WTC11 (cell line): ENCODE data around the gene FSTL4. TPM values are rescaled to one million over a fixed set of nuclear protein-coding genes. Genes with fewer than 3 reads are reported as not detected.

Source experiments
- ATAC-seq: fragments of 200-7000 bp; cut with Tn5 transposase; 2 replicates; pipeline ENCODE4 v1.10.0; 2021; ENCODE audit warnings: mild to moderate bottlenecking, moderate library complexity
- CTCF ChIA-PET: fragments of 300-600 bp; sonication (Branson Sonifier 250); formaldehyde crosslinking; loops from one replicate; lab custom pipeline; 2021; ENCODE audit warnings: antibody characterized with exemption; lab: Charles Lee
- POLR2A ChIA-PET: fragments of 350-600 bp; sonication (Branson Sonifier 250); formaldehyde crosslinking; loops from one replicate; lab custom pipeline; 2021; ENCODE audit warnings: antibody characterized with exemption; lab: Charles Lee
- DNase-seq: peaks from one replicate; pipeline ENCODE4 v3.0.0; 2021; ENCODE audit warnings: low spot score
- H3K27ac Mint-ChIP-seq: 2 replicates; pipeline ENCODE4 v1.8.0; 2021; ENCODE audit warnings: mixed read lengths
- H3K27me3 Mint-ChIP-seq: 2 replicates; pipeline ENCODE4 v1.8.0; 2021; ENCODE audit warnings: low read depth, mild to moderate bottlenecking, moderate library complexity, mixed read lengths
- H3K36me3 Mint-ChIP-seq: 2 replicates; pipeline ENCODE4 v1.8.0; 2021; ENCODE audit warnings: mixed read lengths
- H3K4me1 Mint-ChIP-seq: 2 replicates; pipeline ENCODE4 v1.8.0; 2022; ENCODE audit warnings: mixed read lengths
- H3K4me3 Mint-ChIP-seq: 2 replicates; pipeline ENCODE4 v1.8.0; 2021; ENCODE audit warnings: mild to moderate bottlenecking, moderate library complexity, mixed read lengths
- H3K9me3 Mint-ChIP-seq: 2 replicates; pipeline ENCODE4 v1.8.0; 2021; ENCODE audit warnings: mixed read lengths
- AFF4 ChIP-seq: sonication (generic); formaldehyde crosslinking; IDR thresholded peaks from 2 replicates; pipeline ENCODE4 v1.8.1; 2023; ENCODE audit warnings: mild to moderate bottlenecking, missing genetic modification reagents, borderline replicate concordance
- CTCF ChIP-seq: fragments of 200-600 bp; IDR thresholded peaks from 2 replicates; pipeline ENCODE4 v1.8.0; 2022; ENCODE audit warnings: antibody characterized with exemption
- IRF1 ChIP-seq: sonication (generic); formaldehyde crosslinking; IDR thresholded peaks from 2 replicates; pipeline ENCODE4 v1.8.0; 2023; ENCODE audit warnings: missing genetic modification reagents
- PRDM15 ChIP-seq: sonication (generic); formaldehyde crosslinking; IDR thresholded peaks from 2 replicates; pipeline ENCODE4 v1.8.0; 2022; ENCODE audit warnings: missing genetic modification reagents
- SOX15 ChIP-seq: fragments of 250-450 bp; sonication (Bioruptor Pico); IDR thresholded peaks from 2 replicates; pipeline ENCODE4 v1.9.0; 2021; ENCODE audit warnings: mild to moderate bottlenecking
- SP1 ChIP-seq: sonication (generic); formaldehyde crosslinking; conservative IDR thresholded peaks from 2 replicates; pipeline ENCODE4 v1.8.1; 2022; ENCODE audit warnings: missing genetic modification reagents
- ZNF281 ChIP-seq: sonication (generic); formaldehyde crosslinking; IDR thresholded peaks from 2 replicates; pipeline ENCODE4 v1.8.0; 2023; ENCODE audit warnings: mild to moderate bottlenecking, missing genetic modification reagents
- ZNF317 ChIP-seq: sonication (generic); formaldehyde crosslinking; IDR thresholded peaks from 2 replicates; pipeline ENCODE4 v1.8.1; 2023; ENCODE audit warnings: low read depth, mild to moderate bottlenecking, moderate library complexity, missing genetic modification reagents, borderline replicate concordance
- ZNF532 ChIP-seq: fragments of 250-450 bp; sonication (Bioruptor Pico); IDR thresholded peaks from 2 replicates; pipeline ENCODE4 v1.9.0; 2021; ENCODE audit warnings: mild to moderate bottlenecking, borderline replicate concordance
- ZNF671 ChIP-seq: fragments of 250-450 bp; sonication (Bioruptor Pico); IDR thresholded peaks from 2 replicates; pipeline ENCODE4 v1.8.0; 2021; ENCODE audit warnings: mild to moderate bottlenecking
- total RNA-seq: library from RNA; stranded (reverse); gene quantifications from 3 replicates; pipeline ENCODE4 v1.2.3, GENCODE V29; 2021
- TF ChIP-seq, protein P1 (sequence below): sonication (generic); formaldehyde crosslinking; conservative IDR thresholded peaks from 2 replicates; pipeline ENCODE4 v1.8.1; 2022; ENCODE audit warnings: mild to moderate bottlenecking, missing genetic modification reagents
- TF ChIP-seq, protein P2 (sequence below): fragments of 250-450 bp; sonication (Bioruptor Pico); IDR thresholded peaks from 2 replicates; pipeline ENCODE4 v2.1.2; 2022; ENCODE audit warnings: mild to moderate bottlenecking, moderate library complexity

The FSTL4 gene
- total RNA-seq, 1 experiment from 2014 or later = 6.1 TPM

DNA sequence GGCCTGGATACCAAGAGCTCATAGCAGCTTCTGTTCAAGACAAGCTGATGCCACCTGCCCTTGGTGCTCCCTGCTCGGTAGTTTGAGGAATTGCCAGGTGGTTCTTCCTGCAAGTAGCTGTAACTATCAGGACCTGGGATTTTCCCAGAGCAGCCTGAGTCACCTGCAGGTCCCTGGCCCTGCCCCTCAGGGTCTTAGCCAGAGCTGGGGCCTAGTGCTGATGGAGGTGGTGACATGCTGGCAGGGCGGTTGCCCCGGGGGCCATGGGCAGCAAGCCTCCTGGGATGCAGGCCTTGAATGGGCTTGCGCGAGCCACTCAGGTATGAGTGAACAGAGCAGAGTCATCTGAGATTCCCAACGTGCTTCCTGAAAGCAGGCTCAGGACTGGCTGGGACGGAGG is 298.3 kb downstream of the FSTL4 start (continued):
- TF ChIP-seq AFF4 (no peak), IRF1 (CRISPR knock-in tag) (no peak), ZNF671 (CRISPR knock-in tag) (no peak)
- TF ChIP-seq, protein P1, sequence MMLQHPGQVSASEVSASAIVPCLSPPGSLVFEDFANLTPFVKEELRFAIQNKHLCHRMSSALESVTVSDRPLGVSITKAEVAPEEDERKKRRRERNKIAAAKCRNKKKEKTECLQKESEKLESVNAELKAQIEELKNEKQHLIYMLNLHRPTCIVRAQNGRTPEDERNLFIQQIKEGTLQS (CRISPR knock-in tag) = no peak

- no peaks in the 10 kb centered on the region for H3K4me1 Mint-ChIP-seq
- no peaks in the 10 kb centered on the region; the same call in 1 of the 2 replicates for H3K27me3 Mint-ChIP-seq
- H3K9me3 Mint-ChIP-seq = no peaks in the 10 kb centered on the region
- DNase-seq = no peak
- ATAC-seq = no peak
- no peak overlapping the region for H3K27ac Mint-ChIP-seq
- H3K36me3 Mint-ChIP-seq = no peaks in the 10 kb centered on the region
- ChIA-PET CTCF (interaction anchor here (1.3 kb wide), 1 partner anchor 94 kb away, joined by 4 read pairs; no protein-coding TSS in a partner anchor), POLR2A (no interaction called here)
- no peak overlapping the region for H3K4me3 Mint-ChIP-seq
- no peak for TF ChIP-seq PRDM15 (CRISPR knock-in tag)
- TF ChIP-seq CTCF = no peak
- TF ChIP-seq ZNF281 (CRISPR knock-in tag) = no peak
- no peak for TF ChIP-seq ZNF532 (CRISPR knock-in tag)
- no peak for TF ChIP-seq ZNF317
- TF ChIP-seq, protein P2, sequence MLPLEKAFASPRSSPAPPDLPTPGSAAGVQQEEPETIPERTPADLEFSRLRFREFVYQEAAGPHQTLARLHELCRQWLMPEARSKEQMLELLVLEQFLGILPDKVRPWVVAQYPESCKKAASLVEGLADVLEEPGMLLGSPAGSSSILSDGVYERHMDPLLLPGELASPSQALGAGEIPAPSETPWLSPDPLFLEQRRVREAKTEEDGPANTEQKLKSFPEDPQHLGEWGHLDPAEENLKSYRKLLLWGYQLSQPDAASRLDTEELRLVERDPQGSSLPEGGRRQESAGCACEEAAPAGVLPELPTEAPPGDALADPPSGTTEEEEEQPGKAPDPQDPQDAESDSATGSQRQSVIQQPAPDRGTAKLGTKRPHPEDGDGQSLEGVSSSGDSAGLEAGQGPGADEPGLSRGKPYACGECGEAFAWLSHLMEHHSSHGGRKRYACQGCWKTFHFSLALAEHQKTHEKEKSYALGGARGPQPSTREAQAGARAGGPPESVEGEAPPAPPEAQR (CRISPR knock-in tag) = no peak
- TF ChIP-seq SOX15 (CRISPR knock-in tag) = no peak
- TF ChIP-seq SP1 (CRISPR knock-in tag) = no peak
Observed at GRCh38 chr5:133311176-133311575, 301.2 kb downstream of the FSTL4 start.
